Smooth muscle cell (in vitro differentiated cells): ENCODE results near the gene GIMAP5. TPM values are rescaled to one million over a fixed set of nuclear protein-coding genes. Genes with fewer than 3 reads are reported as not detected.

ENCODE experiments used
- DNase-seq: peaks from one replicate; lab custom pipeline; 2025; ENCODE audit not compliant: unreplicated experiment; lab: John Stamatoyannopoulos, UW
- H2AFZ ChIP-seq: fragments of 200-600 bp; sonication (generic); 2 replicates; pipeline ENCODE4 v1.6.0; 2016; ENCODE audit warnings: antibody characterized with exemption, low read depth, mild to moderate bottlenecking
- H3F3A ChIP-seq: fragments of 200-600 bp; sonication (generic); 2 replicates; pipeline ENCODE4 v1.6.0; 2017; ENCODE audit warnings: antibody characterized with exemption, low read depth
- H3K27ac ChIP-seq: fragments of 200-600 bp; sonication (generic); 2 replicates; pipeline ENCODE4 v1.5.1; 2016; ENCODE audit warnings: low read depth, mild to moderate bottlenecking
- H3K27me3 ChIP-seq: fragments of 200-600 bp; sonication (generic); 2 replicates; pipeline ENCODE4 v1.6.1; 2016; ENCODE audit warnings: low read depth, mild to moderate bottlenecking
- H3K36me3 ChIP-seq: fragments of 200-600 bp; sonication (generic); 2 replicates; pipeline ENCODE4 v1.5.1; 2016; ENCODE audit warnings: low read depth
- H3K4me1 ChIP-seq: fragments of 200-600 bp; sonication (generic); 2 replicates; pipeline ENCODE4 v1.5.1; 2016; ENCODE audit warnings: low read depth
- H3K4me2 ChIP-seq: fragments of 200-600 bp; sonication (generic); 2 replicates; pipeline ENCODE4 v1.6.0; 2016; ENCODE audit warnings: mild to moderate bottlenecking
- H3K4me3 ChIP-seq: fragments of 200-600 bp; sonication (generic); 2 replicates; pipeline ENCODE4 v1.5.1; 2016; ENCODE audit warnings: mild to moderate bottlenecking
- H3K79me2 ChIP-seq: fragments of 200-600 bp; sonication (generic); 2 replicates; pipeline ENCODE4 v1.6.0; 2016; ENCODE audit warnings: low read depth, mild to moderate bottlenecking
- H3K9ac ChIP-seq: fragments of 200-600 bp; sonication (generic); 2 replicates; pipeline ENCODE4 v1.6.0; 2016; ENCODE audit warnings: low read depth
- H3K9me3 ChIP-seq: fragments of 200-600 bp; sonication (generic); replicated peaks from 2 replicates; pipeline ENCODE4 v1.5.1; 2016; ENCODE audit warnings: low read depth
- H4K20me1 ChIP-seq: fragments of 200-600 bp; sonication (generic); 2 replicates; pipeline ENCODE4 v1.6.0; 2016; ENCODE audit warnings: low read depth
- WGBS: methylation state at CpG from one replicate; pipeline ENCODE4 v1.1.7; 2016; ENCODE audit warnings: low lambda C conversion rate; 5-methylcytosine and 5-hydroxymethylcytosine counted together
- polyA plus RNA-seq: library from polyadenylated mRNA; unstranded; fragments of >200 nt; fragmentation: Nextera tagmentation; extraction: Ambion mirVana; gene quantifications from 2 replicates; pipeline ENCODE4 v1.2.1, GENCODE V29; 2016
- total RNA-seq: library from RNA; depleted of rRNA; stranded (reverse); fragments of >200 nt; gene quantifications from 2 replicates; pipeline ENCODE4 v1.2.3, GENCODE V29; 2014
- TF ChIP-seq, protein P1 (sequence below): fragments of 200-600 bp; sonication (generic); IDR thresholded peaks from 2 replicates; pipeline ENCODE4 v1.5.1; 2017; ENCODE audit warnings: borderline replicate concordance, mild to moderate bottlenecking, antibody characterized with exemption; ENCODE audit not compliant: insufficient read depth, poor library complexity, severe bottlenecking

GIMAP5 gene
- not detected in 2 replicates for total RNA-seq
- not detected in 2 replicates for polyA plus RNA-seq

DNA sequence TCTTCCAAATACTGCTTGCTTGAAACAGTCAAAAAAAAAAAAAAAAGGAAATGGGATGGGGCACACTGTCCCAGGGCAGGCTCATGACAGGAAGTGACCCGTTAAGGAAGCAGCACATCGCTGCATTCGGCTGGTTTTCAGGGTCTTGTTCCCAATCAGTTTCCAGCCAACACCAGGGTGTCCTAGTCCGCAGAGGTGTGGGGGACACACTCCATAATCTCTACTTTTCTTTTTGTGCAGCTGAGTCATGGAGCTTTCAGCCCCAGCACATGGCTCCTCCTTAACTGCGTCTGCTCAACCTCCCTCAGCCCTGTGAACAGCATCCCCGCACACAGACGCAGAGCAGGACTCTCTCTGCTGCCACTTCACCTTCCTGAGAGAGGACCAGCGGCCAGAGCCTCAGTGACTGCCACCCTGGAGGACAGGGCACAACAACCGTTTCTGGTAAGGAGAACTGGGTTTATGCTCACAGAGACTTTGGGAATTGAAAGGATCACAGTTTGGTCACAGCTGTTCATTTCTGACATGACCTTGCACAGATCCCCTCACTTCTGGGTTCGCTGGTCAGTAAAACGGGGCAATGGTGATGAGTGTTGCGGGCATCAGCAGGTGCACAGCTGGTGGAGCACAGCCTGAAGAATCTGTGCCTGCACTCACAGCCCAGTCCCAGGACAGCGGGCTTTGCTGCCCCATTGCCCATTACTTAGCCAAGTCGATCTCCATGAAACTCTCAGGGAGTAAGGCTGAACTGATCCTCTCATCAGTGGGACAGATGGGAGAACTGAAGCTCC is at the start of gene GIMAP5:
GIMAP5 (plus strand) TSS at position 154 of the 791 bp plus-strand sequence. CDS start 3,467 bp downstream, outside the sequence.
- Histone ChIP-seq H4K20me1 (no peaks in the 10 kb centered on the region), H3K36me3 (no peaks in the 10 kb centered on the region), H3K27me3 (peaks cover 60% of the 10 kb centered on the region), H3K9me3 (no peaks in the 10 kb centered on the region), H3K27ac (no peak within 1 kb of the TSS), H3K79me2 (no peaks in the 10 kb centered on the region), H3K9ac (no peak within 1 kb of the TSS), H3K4me2 (no peak within 1 kb of the TSS), H3F3A (no peaks in the 10 kb centered on the region), H2AFZ (no peak within 1 kb of the TSS), H3K4me3 (no peak within 1 kb of the TSS), H3K4me1 (no peaks in the 10 kb centered on the region)
- 70% methylated on average over 14 of the region's 14 CpGs for WGBS
- TF ChIP-seq, protein P1, sequence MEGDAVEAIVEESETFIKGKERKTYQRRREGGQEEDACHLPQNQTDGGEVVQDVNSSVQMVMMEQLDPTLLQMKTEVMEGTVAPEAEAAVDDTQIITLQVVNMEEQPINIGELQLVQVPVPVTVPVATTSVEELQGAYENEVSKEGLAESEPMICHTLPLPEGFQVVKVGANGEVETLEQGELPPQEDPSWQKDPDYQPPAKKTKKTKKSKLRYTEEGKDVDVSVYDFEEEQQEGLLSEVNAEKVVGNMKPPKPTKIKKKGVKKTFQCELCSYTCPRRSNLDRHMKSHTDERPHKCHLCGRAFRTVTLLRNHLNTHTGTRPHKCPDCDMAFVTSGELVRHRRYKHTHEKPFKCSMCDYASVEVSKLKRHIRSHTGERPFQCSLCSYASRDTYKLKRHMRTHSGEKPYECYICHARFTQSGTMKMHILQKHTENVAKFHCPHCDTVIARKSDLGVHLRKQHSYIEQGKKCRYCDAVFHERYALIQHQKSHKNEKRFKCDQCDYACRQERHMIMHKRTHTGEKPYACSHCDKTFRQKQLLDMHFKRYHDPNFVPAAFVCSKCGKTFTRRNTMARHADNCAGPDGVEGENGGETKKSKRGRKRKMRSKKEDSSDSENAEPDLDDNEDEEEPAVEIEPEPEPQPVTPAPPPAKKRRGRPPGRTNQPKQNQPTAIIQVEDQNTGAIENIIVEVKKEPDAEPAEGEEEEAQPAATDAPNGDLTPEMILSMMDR, result no peak
- DNase-seq, result no peak

GRCh38 chr7:150688630-150689029 is 48.6 kb upstream of the GIMAP5 start:
- WGBS, result 85% methylated on average over 6 of the region's 6 CpGs
- no peaks in the 10 kb centered on the region for H4K20me1 ChIP-seq

DNA sequence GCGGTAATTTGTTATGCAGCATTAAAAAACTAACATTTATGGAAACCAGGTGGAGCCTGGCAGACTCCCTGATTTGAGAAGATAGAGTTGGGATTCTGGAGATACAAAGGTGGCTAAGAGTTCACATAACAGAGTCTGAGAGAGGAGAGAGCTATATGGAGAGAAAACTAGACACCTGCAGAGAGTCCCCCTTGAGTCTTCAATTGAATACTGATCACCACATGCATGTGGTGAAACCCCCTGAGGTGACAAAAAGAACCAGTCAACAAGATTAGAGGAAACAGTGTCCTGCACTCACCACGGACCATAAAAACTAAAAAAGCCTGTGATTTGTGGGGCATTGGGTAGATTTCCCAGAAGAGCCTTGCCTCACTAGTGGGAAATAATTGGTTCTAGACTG is 41.6 kb upstream of the GIMAP5 start:
- H3F3A ChIP-seq, result no peaks in the 10 kb centered on the region
- WGBS, result 73% methylated on average over 2 of the region's 2 CpGs

More at GRCh38 chr7:150688630-150689029, 48.6 kb upstream of the GIMAP5 start:
- no peak overlapping the region for H3K27ac ChIP-seq
- no peaks in the 10 kb centered on the region for H3F3A ChIP-seq
- TF ChIP-seq, protein P1, result no peak
- no peak overlapping the region for H2AFZ ChIP-seq
- H3K27me3 ChIP-seq, result no peaks in the 10 kb centered on the region
- H3K4me3 ChIP-seq, result no peak overlapping the region
- H3K4me2 ChIP-seq, result no peak overlapping the region
- no peaks in the 10 kb centered on the region for H3K9me3 ChIP-seq
- no peak overlapping the region for H3K9ac ChIP-seq
- H3K4me1 ChIP-seq, result no peaks in the 10 kb centered on the region
- DNase-seq, result no peak
- no peaks in the 10 kb centered on the region for H3K36me3 ChIP-seq
- no peaks in the 10 kb centered on the region for H3K79me2 ChIP-seq

More for the DNA sequence above, 41.6 kb upstream of the GIMAP5 start:
- Histone ChIP-seq H3K79me2 (no peaks in the 10 kb centered on the region), H4K20me1 (no peaks in the 10 kb centered on the region), H3K9me3 (no peaks in the 10 kb centered on the region), H3K27ac (no peak overlapping the region), H3K27me3 (no peaks in the 10 kb centered on the region), H2AFZ (no peak overlapping the region), H3K4me1 (no peaks in the 10 kb centered on the region), H3K4me2 (no peak overlapping the region), H3K4me3 (no peak overlapping the region), H3K9ac (no peak overlapping the region), H3K36me3 (no peaks in the 10 kb centered on the region)
- no peak for DNase-seq
- TF ChIP-seq, protein P1, result no peak
